Measurements from ENCODE around the gene ISLR2. TPM values are rescaled to one million over a fixed set of nuclear protein-coding genes. Genes with fewer than 3 reads are reported as not detected.
"Not testable (repeated sequence)": the region's sequence is repeated elsewhere in the genome, so short reads cannot be mapped to it uniquely, and the experiment has no call there.

Gene ISLR2, protein sequence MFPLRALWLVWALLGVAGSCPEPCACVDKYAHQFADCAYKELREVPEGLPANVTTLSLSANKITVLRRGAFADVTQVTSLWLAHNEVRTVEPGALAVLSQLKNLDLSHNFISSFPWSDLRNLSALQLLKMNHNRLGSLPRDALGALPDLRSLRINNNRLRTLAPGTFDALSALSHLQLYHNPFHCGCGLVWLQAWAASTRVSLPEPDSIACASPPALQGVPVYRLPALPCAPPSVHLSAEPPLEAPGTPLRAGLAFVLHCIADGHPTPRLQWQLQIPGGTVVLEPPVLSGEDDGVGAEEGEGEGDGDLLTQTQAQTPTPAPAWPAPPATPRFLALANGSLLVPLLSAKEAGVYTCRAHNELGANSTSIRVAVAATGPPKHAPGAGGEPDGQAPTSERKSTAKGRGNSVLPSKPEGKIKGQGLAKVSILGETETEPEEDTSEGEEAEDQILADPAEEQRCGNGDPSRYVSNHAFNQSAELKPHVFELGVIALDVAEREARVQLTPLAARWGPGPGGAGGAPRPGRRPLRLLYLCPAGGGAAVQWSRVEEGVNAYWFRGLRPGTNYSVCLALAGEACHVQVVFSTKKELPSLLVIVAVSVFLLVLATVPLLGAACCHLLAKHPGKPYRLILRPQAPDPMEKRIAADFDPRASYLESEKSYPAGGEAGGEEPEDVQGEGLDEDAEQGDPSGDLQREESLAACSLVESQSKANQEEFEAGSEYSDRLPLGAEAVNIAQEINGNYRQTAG
- total RNA-seq (1 to 10 TPM in 2 of 5 donors, under 1 TPM in 1, not detected in 2; 0.29 to 4.4 (median 1.0) TPM), polyA plus RNA-seq (under 1 TPM in 2 of 3 donors, not detected in 1; 0.19 to 0.30 TPM)
- long read RNA-seq, donor 1, result 0 reads
- long read RNA-seq, donor 2, partial matches to known transcripts, result 0 of 3 reads
- long read RNA-seq, donor 2, other reads (novel, unspliced or antisense), result 0 of 3 reads
- long read RNA-seq, donor 3, full-length matches to known transcripts, result 1 of 1 reads
- long read RNA-seq, donor 3, partial matches to known transcripts, result 0 of 1 reads
- long read RNA-seq, donor 3, other reads (novel, unspliced or antisense), result 0 of 1 reads
- long read RNA-seq, donor 4, result 0 reads
- long read RNA-seq, donor 5, partial matches to known transcripts, result 0 of 1 reads
- long read RNA-seq, donor 5, other reads (novel, unspliced or antisense), result 0 of 1 reads
- long read RNA-seq, donor 6, full-length matches to known transcripts, result 4 of 4 reads
- long read RNA-seq, donor 6, partial matches to known transcripts, result 0 of 4 reads
- long read RNA-seq, donor 6, other reads (novel, unspliced or antisense), result 0 of 4 reads
- long read RNA-seq, donor 7, partial matches to known transcripts, result 0 of 4 reads
- long read RNA-seq, donor 7, other reads (novel, unspliced or antisense), result 0 of 4 reads
- long read RNA-seq, donor 8, result 0 reads
- long read RNA-seq, donor 9, result 0 reads
- long read RNA-seq, donor 10, result 0 reads

DNA sequence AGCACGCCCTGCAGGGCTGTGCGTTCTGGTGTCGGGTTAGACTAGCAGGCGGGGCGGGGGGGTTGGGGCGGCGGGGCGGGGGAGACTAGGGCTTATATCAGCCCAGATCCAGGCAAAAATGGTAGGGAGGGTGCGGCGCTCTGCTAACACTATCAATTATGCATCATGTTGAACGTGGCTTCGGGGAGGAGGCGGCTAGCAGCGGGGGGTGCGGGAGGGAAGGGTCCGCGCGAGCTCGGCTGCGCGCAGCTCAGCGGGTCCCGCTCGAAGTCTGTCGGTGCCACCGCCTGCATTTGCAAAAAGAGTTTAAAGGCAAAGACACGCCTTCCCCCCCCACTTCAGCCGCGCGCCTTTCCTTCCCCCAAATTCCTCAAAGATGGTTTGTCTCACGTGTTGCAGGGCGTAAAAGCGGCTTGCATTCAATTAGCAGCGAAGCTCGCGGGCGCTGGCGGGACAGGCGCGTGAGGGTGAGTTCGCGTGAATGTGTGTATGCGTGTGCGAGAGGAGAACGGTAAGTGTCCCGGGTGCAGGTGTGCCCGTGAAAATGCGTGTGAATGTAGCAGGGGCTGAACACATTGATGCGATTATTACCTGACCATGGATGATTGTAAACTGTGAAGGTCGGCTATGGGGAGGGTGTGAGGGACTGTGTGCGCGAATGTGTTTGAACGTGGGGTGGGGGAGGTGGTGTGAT lies at the start of gene ISLR2:
Gene ISLR2, plus strand, starts transcription at position 432 of the 694 bp plus-strand sequence. CDS start 2,169 bp downstream, outside the sequence.
- Histone ChIP-seq H3K36me3 (no peaks in the 10 kb centered on the region), H3K27ac (no peak within 1 kb of the TSS), H3K4me1 (peaks cover 37 to 74% (median 55%) of the 10 kb centered on the region in 4 donors), H3K4me3 (peak within 1 kb of the TSS in 3 of 4 donors; percentile 9 to 22 (median 12)), H3K27me3 (peaks cover 59 to 100% (median 95%) of the 10 kb centered on the region in 3 donors), H3K9me3 (peaks cover 0 to 15% (median 3%) of the 10 kb centered on the region in 4 donors)
- no peak for TF ChIP-seq POLR2AphosphoS5 (IDR thresholded peaks at IDR 0.05)
- no peak for TF ChIP-seq CTCF (IDR thresholded peaks at IDR 0.05)
- no peak for TF ChIP-seq POLR2A (IDR thresholded peaks at IDR 0.05)
- no peak for TF ChIP-seq EP300 (IDR thresholded peaks at IDR 0.05)
- DNase-seq, result peak in 1 of 2 donors; percentile 78
- intact Hi-C loops (cut with DNase I; ENCODE audit: low total_unique reads), result no loop called here
- WGBS, 5 donors, result 3 to 7% (median 3%) methylated on average over 41 to 53 of the region's 53 CpGs

DNA sequence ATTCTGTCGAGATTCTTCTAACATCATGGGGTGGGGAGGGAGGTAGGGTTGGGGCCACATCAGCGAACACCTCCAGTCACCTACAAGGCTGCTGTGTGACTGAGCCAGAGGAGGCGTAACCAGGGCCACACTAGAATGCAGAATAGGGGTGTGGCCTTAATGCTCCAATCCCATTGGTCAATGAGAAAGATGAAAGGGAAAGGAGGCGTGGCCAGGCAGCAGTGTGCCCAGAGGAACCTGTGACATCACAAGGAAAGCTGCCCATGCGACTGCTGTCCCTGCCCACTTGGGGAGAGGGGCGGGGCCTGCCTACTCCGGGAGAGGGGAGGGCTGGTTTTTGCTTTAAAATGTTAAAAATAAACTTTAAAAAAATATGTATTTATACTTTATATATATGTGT lies 47.9 kb upstream of the ISLR2 start, which contains the start of gene GOLGA6A:
Gene GOLGA6A, minus strand, starts transcription at position 101 of the 400 bp plus-strand sequence. Its CDS starts 41 bp downstream, at position 60.
- DNase-seq; intact Hi-C loops (cut with DNase I; ENCODE audit: low total_unique reads); H3K4me1 ChIP-seq; H3K27ac ChIP-seq; H3K9me3 ChIP-seq; H3K4me3 ChIP-seq; H3K27me3 ChIP-seq; H3K36me3 ChIP-seq: not testable (repeated sequence)
- WGBS, 5 donors, result no CpG with 5 or more reads among the region's 7 CpGs

DNA sequence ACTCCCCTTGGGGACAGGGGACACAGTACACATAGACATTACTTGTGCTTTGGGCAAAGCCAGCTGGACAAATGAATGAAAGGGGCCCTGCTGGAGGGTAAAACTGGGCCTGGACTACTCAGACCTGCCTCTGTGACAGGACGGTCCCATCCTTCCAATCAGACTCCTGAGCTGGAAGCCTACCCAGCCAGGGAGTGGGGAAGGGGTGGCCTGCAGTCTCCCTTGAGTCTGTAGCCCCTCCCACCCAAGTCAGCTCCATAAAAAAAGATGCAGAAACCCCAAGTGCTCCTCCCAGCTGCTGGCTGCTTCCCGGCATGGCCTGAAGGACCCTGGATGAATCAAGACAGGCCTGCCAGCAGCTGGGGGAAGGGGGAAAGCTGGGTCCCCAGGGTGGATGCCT lies 35.8 kb upstream of the ISLR2 start:
- H3K9me3 ChIP-seq; H3K4me3 ChIP-seq; H3K27ac ChIP-seq; H3K27me3 ChIP-seq; intact Hi-C loops (cut with DNase I; ENCODE audit: low total_unique reads); DNase-seq; H3K36me3 ChIP-seq; H3K4me1 ChIP-seq: not testable (repeated sequence)
- no CpG with 5 or more reads among the region's 2 CpGs for WGBS, 5 donors

GRCh38 chr15:74095610-74096009 lies 34.8 kb upstream of the ISLR2 start:
- H3K27ac ChIP-seq; H3K9me3 ChIP-seq; H3K36me3 ChIP-seq; DNase-seq; intact Hi-C loops (cut with DNase I; ENCODE audit: low total_unique reads); H3K4me1 ChIP-seq; H3K4me3 ChIP-seq; H3K27me3 ChIP-seq: not testable (repeated sequence)
- WGBS, 5 donors, result 79 to 100% (median 81%) methylated on average over 3 to 7 of the region's 10 CpGs; no CpG with 5 or more reads in 1 of the 5 donors

- H3K9me3 ChIP-seq; H3K27ac ChIP-seq; H3K27me3 ChIP-seq; intact Hi-C loops (cut with DNase I; ENCODE audit: low total_unique reads); H3K4me3 ChIP-seq; DNase-seq; H3K36me3 ChIP-seq; H3K4me1 ChIP-seq: not testable (repeated sequence)
- no CpG with 5 or more reads among the region's 27 CpGs for WGBS, 5 donors
Measured at GRCh38 chr15:74096753-74097474, 33.5 kb upstream of the ISLR2 start.

All from stomach (tissue), 19 donors.